ENCODE data around the gene DPP10.

- TF ChIP-seq CTCF (IDR thresholded peaks at IDR 0.05) (no peak), ZFX (IDR thresholded peaks at IDR 0.05; ENCODE audit: borderline replicate concordance) (no peak)
These were observed 1241.9 kb downstream of the DPP10 start for GRCh38 chr2:115684345-115684744.

All from 22Rv1 (cell line).